NCI-H345 treated with DMSO at 0.1 percent for 48 hours (cell line): Measurements from ENCODE around the gene IGFALS.

ENCODE experiments used
- DNase-seq: peaks from one replicate; lab custom pipeline; 2025; ENCODE audit not compliant: unreplicated experiment; lab: John Stamatoyannopoulos, UW

Gene IGFALS

GRCh38 chr16:1767116-1767994 lies 26.1 kb downstream of the IGFALS start:
- DNase-seq, result no peak

GRCh38 chr16:1766701-1767100 lies 26.8 kb downstream of the IGFALS start:
- no peak for DNase-seq

- no peak for DNase-seq
Observed at GRCh38 chr16:1766231-1766630, 27.3 kb downstream of the IGFALS start.

- DNase-seq, result no peak
Observed at GRCh38 chr16:1765826-1766225, 27.7 kb downstream of the IGFALS start.

- DNase-seq, result no peak
Observed at GRCh38 chr16:1764971-1765370, 28.5 kb downstream of the IGFALS start.

GRCh38 chr16:1763521-1764511 lies 29.7 kb downstream of the IGFALS start:
- no peak for DNase-seq

- DNase-seq, result no peak
Observed at GRCh38 chr16:1762879-1763520, 30.5 kb downstream of the IGFALS start.

- no peak for DNase-seq
Observed at GRCh38 chr16:1762196-1762878, 31.2 kb downstream of the IGFALS start.

- no peak for DNase-seq
Observed at GRCh38 chr16:1761751-1762150, 31.8 kb downstream of the IGFALS start.

GRCh38 chr16:1760911-1761310 lies 32.6 kb downstream of the IGFALS start:
- no peak for DNase-seq

- no peak for DNase-seq
Observed at GRCh38 chr16:1759511-1759910, 34.0 kb downstream of the IGFALS start.

GRCh38 chr16:1758923-1759322 lies 34.6 kb downstream of the IGFALS start:
- no peak for DNase-seq

- no peak for DNase-seq
Observed at GRCh38 chr16:1757714-1758461, 35.6 kb downstream of the IGFALS start.

- DNase-seq, result no peak
Observed at GRCh38 chr16:1754204-1754603, 39.3 kb downstream of the IGFALS start.

GRCh38 chr16:1752853-1753252 lies 40.7 kb downstream of the IGFALS start:
- no peak for DNase-seq

GRCh38 chr16:1751946-1752345 lies 41.6 kb downstream of the IGFALS start:
- DNase-seq, result no peak

- no peak for DNase-seq
Observed at GRCh38 chr16:1749152-1750117, 44.1 kb downstream of the IGFALS start.

GRCh38 chr16:1747934-1748333 lies 45.6 kb downstream of the IGFALS start:
- DNase-seq, result no peak

GRCh38 chr16:1746693-1747195 lies 46.8 kb downstream of the IGFALS start:
- no peak for DNase-seq
